ENCODE results near the gene KRT79.

The KRT79 gene

GRCh38 chr12:52818388-52818787, 15.7 kb downstream of the KRT79 start:
- DNase-seq = no peak

- no peak for DNase-seq
These were observed 16.3 kb downstream of the KRT79 start for GRCh38 chr12:52817699-52818238.

GRCh38 chr12:52817003-52817698, 17.0 kb downstream of the KRT79 start:
- DNase-seq = no peak

GRCh38 chr12:52815676-52816588, 18.2 kb downstream of the KRT79 start:
- no peak for DNase-seq

- no peak for DNase-seq
These were observed 18.9 kb downstream of the KRT79 start for GRCh38 chr12:52815161-52815560.

GRCh38 chr12:52814710-52815155, 19.4 kb downstream of the KRT79 start:
- no peak for DNase-seq

- no peak for DNase-seq
These were observed 20.0 kb downstream of the KRT79 start, which contains the start of gene KRT4 for GRCh38 chr12:52813885-52814709. KRT4 (minus strand) TSS chr12:52814116; CDS start chr12:52814058, 58 bp downstream.

- no peak for DNase-seq
These were observed 20.8 kb downstream of the KRT79 start for GRCh38 chr12:52813203-52813819.

GRCh38 chr12:52812749-52813148, 21.4 kb downstream of the KRT79 start:
- no peak for DNase-seq

GRCh38 chr12:52812073-52812400, 22.1 kb downstream of the KRT79 start:
- DNase-seq = no peak

- DNase-seq = no peak
These were observed 22.7 kb downstream of the KRT79 start for GRCh38 chr12:52811191-52812072.

GRCh38 chr12:52810554-52810953, 23.6 kb downstream of the KRT79 start:
- DNase-seq = no peak

GRCh38 chr12:52809166-52809565, 24.9 kb downstream of the KRT79 start:
- DNase-seq = no peak

- no peak for DNase-seq
These were observed 25.4 kb downstream of the KRT79 start for GRCh38 chr12:52808573-52809160.

GRCh38 chr12:52807544-52808470, 26.3 kb downstream of the KRT79 start:
- DNase-seq = no peak

GRCh38 chr12:52806821-52807543, 27.1 kb downstream of the KRT79 start:
- DNase-seq = no peak

- DNase-seq = no peak
These were observed 27.8 kb downstream of the KRT79 start for GRCh38 chr12:52806169-52806811.

- DNase-seq = no peak
These were observed 28.4 kb downstream of the KRT79 start for GRCh38 chr12:52805739-52806138.

Measured in right kidney (tissue), 1 donor.